HG03565 (cell line): ENCODE data around the gene B4GALT5.
"Not testable (repeated sequence)": the region's sequence is repeated elsewhere in the genome, so short reads cannot be mapped to it uniquely, and the experiment has no call there.

Source experiments
- ATAC-seq: cut with Tn5 transposase; IDR thresholded peaks from one replicate; pipeline ENCODE4 v1.9.1; 2021; ENCODE audit warnings: mild to moderate bottlenecking, moderate library complexity; ENCODE audit not compliant: unreplicated experiment

Gene B4GALT5, protein sequence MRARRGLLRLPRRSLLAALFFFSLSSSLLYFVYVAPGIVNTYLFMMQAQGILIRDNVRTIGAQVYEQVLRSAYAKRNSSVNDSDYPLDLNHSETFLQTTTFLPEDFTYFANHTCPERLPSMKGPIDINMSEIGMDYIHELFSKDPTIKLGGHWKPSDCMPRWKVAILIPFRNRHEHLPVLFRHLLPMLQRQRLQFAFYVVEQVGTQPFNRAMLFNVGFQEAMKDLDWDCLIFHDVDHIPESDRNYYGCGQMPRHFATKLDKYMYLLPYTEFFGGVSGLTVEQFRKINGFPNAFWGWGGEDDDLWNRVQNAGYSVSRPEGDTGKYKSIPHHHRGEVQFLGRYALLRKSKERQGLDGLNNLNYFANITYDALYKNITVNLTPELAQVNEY

DNA sequence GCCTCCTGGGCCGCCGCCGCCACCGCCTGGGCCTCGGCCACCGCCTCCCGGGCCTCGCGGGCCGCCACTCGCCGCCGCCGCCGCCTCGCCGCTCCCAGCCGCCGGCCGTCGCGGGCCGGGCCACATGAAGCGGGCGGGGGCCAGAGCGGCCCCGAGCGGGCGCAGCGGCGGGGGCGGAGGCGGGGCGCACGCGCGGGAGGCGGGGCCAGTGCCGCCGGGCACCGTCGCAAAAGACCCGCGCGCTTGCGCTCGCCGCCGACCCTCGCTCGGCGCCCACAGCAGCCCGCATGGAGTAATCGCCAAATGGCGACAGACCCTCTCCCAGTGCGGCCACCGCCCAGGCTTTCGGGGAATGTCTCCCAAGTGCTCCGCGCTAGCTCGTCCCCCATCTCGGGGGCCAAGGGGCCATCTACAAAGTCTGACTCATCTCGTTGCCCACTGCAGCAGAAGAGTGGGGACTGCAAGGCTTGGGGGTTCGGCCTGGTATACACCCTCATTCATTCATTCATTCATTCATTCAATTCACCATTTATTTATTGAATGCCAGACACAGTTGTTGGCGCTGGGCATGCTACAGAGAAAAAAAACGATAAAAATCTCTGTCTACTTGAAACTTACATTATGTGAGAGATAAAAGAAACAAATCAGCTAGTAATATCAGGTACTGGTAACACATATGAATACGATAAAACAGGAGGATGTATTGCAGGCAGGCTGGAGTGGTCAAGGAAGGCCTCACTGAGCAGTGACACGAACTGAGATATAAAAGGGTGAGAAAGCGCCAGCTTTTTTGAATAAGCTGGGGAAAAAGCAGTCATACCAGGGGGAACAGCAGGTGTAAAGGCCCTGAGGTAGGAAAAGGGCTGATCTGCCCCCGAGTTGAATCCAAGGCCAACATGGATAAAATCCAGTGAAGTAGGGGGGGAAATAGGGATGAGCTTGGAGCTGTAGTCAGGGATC, at the start of gene B4GALT5:
Gene B4GALT5 (minus strand): TSS at position 126 of the 960 bp plus-strand sequence. CDS start 188 bp downstream, outside the sequence.
- peak; percentile 67 for ATAC-seq

- ATAC-seq, result no peak
Measured at GRCh38 chr20:49762940-49763766, 49.5 kb upstream of the B4GALT5 start.

- not testable (repeated sequence) for ATAC-seq
Measured at GRCh38 chr20:49761888-49762287, 48.2 kb upstream of the B4GALT5 start.

DNA sequence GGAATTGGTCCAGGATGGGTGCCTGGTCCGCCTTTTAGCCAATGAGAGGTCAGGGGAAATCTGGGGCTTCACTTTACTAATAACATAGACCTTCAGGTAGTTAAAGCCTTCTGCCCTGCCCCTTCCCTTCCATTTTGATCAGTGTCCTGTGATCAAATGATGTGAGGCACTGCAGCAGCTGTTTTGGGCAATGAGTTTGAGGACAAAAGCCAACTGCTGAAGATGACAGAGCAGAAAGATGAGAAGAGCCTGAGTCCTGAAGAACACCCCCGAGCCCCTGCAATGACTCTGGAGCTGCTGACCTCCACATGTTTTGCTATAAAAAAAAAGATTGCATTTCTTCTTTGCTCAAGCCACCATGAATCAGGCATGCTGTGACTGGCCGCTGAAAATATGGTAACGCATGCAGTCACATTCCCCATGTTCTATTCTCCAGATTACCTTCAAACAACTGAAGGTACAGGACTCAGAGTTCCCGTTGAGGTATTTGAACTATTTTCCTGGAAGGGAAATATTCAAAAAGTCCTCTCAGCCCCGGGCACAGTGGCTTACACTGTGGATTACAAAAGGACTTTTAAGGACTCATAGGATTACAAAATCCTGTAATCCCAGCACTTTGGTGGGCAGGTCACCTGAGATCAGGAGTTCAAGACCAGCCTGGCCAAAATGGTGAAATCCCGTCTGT, 45.7 kb upstream of the B4GALT5 start:
- ATAC-seq, result no peak

- no peak for ATAC-seq
Measured at GRCh38 chr20:49758781-49759180, 45.1 kb upstream of the B4GALT5 start.

DNA sequence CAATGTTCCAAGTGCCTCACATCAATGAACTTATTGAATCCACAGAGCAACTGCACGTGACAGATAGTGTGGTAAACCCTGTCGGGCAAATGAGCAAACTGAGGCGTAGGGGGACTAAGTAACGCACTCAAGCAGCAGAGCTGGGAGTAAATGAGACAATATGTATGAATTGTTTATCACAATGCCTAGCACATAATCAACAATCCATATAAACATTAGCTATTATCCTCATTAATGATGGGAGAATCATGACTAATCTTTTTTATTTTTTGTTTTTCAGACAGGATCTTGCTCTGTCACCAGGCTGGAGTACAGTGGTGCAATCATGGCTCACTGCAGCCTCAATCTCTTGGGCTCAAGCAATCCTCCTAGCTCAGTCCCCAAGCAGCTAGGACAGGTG, 43.9 kb upstream of the B4GALT5 start:
- ATAC-seq, result no peak

GRCh38 chr20:49756241-49756640, 42.6 kb upstream of the B4GALT5 start:
- ATAC-seq, result no peak

GRCh38 chr20:49754596-49754995, 40.9 kb upstream of the B4GALT5 start:
- ATAC-seq, result no peak

DNA sequence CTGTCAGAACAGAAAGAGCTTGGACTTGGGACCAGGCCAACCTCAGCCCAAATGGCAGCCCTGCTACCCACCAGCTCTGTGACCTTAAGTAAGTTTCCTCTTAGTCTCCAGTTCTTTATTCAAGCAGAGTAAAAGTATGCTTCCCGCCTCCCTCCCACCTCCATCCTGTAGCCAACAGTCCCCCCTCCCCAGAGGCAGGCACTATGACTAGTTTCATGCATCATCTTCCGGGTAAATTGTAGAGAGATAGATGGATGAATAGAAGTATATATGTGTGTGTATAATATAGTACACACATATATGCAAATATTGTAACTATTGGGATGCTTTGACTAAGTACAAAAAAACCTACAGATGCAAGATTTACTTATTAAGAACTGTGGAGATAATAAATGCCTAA, 39.5 kb upstream of the B4GALT5 start:
- ATAC-seq, result no peak

DNA sequence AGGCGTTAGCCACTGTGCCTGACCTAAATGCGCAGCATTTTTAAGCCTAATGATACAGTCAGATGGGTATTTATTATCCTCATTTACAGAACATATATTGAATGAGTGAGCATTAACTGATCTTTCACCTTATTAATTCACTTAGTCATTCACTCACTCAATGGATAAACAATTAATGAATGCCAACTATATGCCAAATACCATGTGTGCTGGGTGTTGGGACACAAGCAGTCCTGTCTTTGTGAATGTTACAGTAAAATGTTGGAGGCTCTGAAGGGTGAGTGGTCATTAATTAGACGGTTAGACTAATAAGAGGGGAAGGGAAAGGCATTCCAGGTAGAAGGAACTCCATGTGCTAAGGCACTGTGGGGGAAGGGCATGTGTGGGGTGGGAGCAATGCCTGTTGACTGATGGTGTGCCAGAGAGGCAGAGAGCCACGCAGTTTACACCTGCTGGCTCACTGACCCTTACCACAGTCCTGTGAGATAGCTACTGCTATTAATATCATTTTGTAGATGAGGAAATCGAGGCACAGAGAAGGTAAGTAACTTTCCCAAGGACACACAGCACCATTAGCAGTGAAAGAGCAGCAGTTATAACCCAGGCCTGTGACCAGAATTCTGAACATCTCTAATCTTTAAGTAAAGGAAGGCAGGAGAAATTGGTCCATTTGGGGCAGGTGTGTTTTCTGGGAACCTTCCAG, 38.7 kb upstream of the B4GALT5 start:
- no peak for ATAC-seq

GRCh38 chr20:49751397-49751736, 37.7 kb upstream of the B4GALT5 start:
- ATAC-seq, result no peak

GRCh38 chr20:49750611-49751396, 37.1 kb upstream of the B4GALT5 start:
- no peak for ATAC-seq

DNA sequence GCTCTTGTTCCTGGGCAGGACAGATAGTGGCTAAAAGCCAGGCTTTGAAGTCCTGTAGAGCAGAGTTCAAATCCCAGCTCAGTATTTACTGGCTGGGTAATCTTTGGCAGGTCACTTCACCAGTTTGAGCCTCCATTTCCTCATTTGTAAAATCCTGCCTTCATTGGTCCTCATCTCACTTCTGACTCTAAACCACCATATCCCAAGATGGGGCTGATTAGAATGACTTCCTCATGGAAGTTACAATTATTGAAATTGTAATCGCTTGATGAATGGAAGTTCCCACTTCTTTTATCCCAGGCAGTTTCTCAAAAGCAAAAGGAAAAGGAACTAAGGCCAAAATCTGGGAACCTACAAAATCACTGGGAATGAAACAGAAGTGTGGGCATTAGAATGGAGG, 35.9 kb upstream of the B4GALT5 start:
- no peak for ATAC-seq

DNA sequence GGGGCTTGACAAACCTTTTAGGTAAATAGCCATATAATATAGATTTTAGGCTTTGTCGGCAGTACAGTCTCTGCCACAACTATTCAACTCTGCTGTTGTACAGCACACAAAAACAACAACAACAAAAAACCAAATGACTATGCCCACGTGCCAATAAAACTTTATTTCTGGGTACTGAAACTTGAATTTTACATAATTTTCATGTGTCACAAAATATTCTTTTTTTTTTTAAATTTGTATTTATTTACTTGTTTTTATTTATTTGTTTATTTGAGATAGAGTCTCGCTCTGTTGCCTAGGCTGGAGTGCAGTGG, 34.8 kb upstream of the B4GALT5 start:
- ATAC-seq, result no peak

DNA sequence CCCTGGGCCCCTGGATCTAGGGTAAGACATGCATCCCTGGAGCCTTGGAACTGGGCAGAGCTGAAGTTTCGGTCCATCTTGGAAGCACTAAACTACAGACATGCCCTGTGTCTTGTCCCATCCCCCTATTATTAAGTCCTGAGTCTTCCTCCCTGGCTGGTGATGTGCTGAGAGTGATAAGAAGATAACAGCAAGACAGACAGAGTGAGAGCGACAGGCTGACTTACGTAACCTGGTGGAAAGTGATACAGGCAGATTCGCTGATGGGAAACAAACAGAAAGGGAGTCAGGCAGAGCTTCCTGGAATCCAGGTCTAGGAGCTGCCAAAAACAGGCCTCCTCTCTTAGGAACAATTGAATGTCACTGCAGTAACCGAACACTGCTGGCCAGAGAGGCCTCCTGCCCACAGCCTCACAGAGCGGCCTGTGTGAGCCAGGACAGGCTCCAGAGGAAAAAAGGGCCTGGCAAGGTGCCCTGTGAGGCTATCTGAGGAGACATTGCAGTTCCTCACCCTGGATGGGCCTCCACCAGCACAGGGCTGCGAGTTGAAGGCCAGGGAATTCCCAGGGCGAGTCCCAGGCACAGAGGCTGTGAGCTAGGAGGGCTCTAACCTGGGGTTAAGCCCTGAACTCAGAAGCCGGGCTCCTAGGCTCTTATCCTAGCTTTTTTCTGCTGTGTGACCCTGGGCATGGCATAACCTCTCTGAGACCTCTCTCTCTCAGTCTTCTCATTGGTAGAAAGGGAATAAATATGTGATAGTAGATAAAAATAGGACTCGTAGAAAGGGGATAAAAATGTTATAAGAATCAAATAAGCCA, 34.2 kb upstream of the B4GALT5 start:
- no peak for ATAC-seq

DNA sequence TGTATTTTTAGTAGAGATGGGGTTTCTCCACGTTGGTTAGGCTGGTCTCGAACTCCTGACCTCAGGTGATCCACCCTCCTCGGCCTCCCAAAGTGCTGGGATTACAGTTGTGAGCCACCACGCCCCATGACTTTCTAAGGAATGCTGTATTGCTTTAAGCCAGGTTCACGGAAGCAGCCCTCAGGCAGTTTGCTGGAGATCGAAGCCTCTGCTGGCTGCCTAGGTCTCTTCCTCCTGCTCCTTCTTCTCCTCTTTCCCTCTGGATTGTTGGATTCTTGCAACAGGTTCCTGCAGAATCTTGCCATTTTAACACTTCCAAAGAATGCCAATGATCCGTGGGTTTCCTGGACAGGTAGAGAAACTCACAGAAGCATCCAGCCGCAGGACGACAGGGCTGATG, 29.3 kb upstream of the B4GALT5 start:
- ATAC-seq, result no peak

DNA sequence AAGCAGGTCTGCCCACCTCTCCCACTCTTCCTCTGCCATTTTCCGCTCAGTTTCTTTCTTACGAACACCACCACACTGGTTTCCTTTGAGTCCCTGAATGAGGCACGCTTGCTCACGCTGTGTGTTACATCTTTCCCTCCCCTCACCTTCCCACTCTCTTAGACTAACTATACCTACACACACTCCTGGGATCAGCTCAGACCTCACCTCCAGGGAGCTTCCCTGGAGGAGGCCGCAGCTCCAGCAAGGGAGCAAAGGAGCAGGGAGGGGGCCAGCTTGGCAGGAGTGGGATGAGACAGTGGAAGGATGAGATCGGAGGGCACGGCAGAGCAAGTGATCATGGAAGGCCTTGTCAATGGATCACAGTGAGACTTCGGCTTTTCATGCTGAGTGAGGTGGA, 28.3 kb upstream of the B4GALT5 start:
- no peak for ATAC-seq

GRCh38 chr20:49740807-49741206, 27.1 kb upstream of the B4GALT5 start:
- ATAC-seq, result no peak
